Measurements from ENCODE around the gene TMEM222. TPM values are rescaled to one million over a fixed set of nuclear protein-coding genes. Genes with fewer than 3 reads are reported as not detected.

The TMEM222 gene
- polyA plus RNA-seq, 1 of the 3 experiments (the other 2 are of a cell fraction): 51.7 TPM

GRCh38 chr1:27302612-27303011 is 19.4 kb upstream of the TMEM222 start:
- WGBS (ENCODE audit: low lambda C conversion rate): 90% methylated on average over 1 of the region's 2 CpGs
- Histone ChIP-seq H3K79me2 (ENCODE audit: insufficient read depth) (no peaks in the 10 kb centered on the region), H3K36me3 (replicated peaks in 1 of 2; ENCODE audit: control insufficient read depth in 1 of 2, insufficient read depth in 2 of 2, low read length in 1 of 2) (peaks cover 3 to 27% of the 10 kb centered on the region in 2 experiments), H3K27me3 (ENCODE audit: insufficient read depth) (no peaks in the 10 kb centered on the region), H3K9ac (no peak overlapping the region), H3F3A (replicated peaks; ENCODE audit: insufficient read depth) (peaks cover 23% of the 10 kb centered on the region), H3K4me3 (ENCODE audit: low read depth in 2 of 2, low read length in 1 of 2) (no peak overlapping the region), H2AFZ (ENCODE audit: low read depth) (no peak overlapping the region), H3K9me2 (no peaks in the 10 kb centered on the region), H3K4me2 (no peak overlapping the region), H4K20me1 (ENCODE audit: insufficient read depth) (no peaks in the 10 kb centered on the region), H3K4me1 (ENCODE audit: control insufficient read depth in 1 of 2, insufficient read depth in 2 of 2, low read depth in 1 of 2, low read length in 1 of 2) (peaks cover 28 to 43% of the 10 kb centered on the region in 2 experiments), H3K27ac (ENCODE audit: low read depth in 2 of 2, low read length in 1 of 2) (no peak overlapping the region), H3K9me3 (no peaks in the 10 kb centered on the region)
- POLR2A ChIA-PET: interaction anchor here (1.3 kb wide), 1 partner anchor 64 kb away, joined by 3 read pairs; the partner anchor contains the start of gene MAP3K6
- DNase-seq: no peak
- TF ChIP-seq, protein P1, sequence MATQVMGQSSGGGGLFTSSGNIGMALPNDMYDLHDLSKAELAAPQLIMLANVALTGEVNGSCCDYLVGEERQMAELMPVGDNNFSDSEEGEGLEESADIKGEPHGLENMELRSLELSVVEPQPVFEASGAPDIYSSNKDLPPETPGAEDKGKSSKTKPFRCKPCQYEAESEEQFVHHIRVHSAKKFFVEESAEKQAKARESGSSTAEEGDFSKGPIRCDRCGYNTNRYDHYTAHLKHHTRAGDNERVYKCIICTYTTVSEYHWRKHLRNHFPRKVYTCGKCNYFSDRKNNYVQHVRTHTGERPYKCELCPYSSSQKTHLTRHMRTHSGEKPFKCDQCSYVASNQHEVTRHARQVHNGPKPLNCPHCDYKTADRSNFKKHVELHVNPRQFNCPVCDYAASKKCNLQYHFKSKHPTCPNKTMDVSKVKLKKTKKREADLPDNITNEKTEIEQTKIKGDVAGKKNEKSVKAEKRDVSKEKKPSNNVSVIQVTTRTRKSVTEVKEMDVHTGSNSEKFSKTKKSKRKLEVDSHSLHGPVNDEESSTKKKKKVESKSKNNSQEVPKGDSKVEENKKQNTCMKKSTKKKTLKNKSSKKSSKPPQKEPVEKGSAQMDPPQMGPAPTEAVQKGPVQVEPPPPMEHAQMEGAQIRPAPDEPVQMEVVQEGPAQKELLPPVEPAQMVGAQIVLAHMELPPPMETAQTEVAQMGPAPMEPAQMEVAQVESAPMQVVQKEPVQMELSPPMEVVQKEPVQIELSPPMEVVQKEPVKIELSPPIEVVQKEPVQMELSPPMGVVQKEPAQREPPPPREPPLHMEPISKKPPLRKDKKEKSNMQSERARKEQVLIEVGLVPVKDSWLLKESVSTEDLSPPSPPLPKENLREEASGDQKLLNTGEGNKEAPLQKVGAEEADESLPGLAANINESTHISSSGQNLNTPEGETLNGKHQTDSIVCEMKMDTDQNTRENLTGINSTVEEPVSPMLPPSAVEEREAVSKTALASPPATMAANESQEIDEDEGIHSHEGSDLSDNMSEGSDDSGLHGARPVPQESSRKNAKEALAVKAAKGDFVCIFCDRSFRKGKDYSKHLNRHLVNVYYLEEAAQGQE (IDR thresholded peaks at IDR 0.05; ENCODE audit: low read depth, low read length): no peak
- TF ChIP-seq ELF1 (IDR thresholded peaks at IDR 0.05) (no peak), GATA2 (CRISPR knock-in tag; IDR thresholded peaks at IDR 0.05) (no peak), ZBTB33 (IDR thresholded peaks at IDR 0.05; ENCODE audit: borderline replicate concordance, low read depth) (no peak), YY1 (IDR thresholded peaks at IDR 0.05; ENCODE audit: low read depth) (no peak), SIN3A (IDR thresholded peaks at IDR 0.05; ENCODE audit: borderline replicate concordance, low read depth, low read length) (no peak), FOSL2 (IDR thresholded peaks at IDR 0.05; ENCODE audit: borderline replicate concordance, low read depth) (no peak), RAD21 (IDR thresholded peaks at IDR 0.05; ENCODE audit: low read length) (no peak), MAX (IDR thresholded peaks at IDR 0.05; ENCODE audit: low read depth) (no peak), JUND (IDR thresholded peaks at IDR 0.05) (no peak), NFIC (IDR thresholded peaks at IDR 0.05; ENCODE audit: borderline replicate concordance) (no peak), FOXM1 (IDR thresholded peaks at IDR 0.05; ENCODE audit: low read depth) (no peak), EZH2phosphoT487 (IDR thresholded peaks at IDR 0.05; ENCODE audit: borderline replicate concordance, low read depth) (no peak), NRF1 (IDR thresholded peaks at IDR 0.05; ENCODE audit: low read depth, low read length) (no peak)
- TF ChIP-seq, protein P2, sequence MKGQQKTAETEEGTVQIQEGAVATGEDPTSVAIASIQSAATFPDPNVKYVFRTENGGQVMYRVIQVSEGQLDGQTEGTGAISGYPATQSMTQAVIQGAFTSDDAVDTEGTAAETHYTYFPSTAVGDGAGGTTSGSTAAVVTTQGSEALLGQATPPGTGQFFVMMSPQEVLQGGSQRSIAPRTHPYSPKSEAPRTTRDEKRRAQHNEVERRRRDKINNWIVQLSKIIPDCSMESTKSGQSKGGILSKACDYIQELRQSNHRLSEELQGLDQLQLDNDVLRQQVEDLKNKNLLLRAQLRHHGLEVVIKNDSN (IDR thresholded peaks at IDR 0.05; ENCODE audit: borderline replicate concordance, low read depth): no peak
- TF ChIP-seq, protein P3, sequence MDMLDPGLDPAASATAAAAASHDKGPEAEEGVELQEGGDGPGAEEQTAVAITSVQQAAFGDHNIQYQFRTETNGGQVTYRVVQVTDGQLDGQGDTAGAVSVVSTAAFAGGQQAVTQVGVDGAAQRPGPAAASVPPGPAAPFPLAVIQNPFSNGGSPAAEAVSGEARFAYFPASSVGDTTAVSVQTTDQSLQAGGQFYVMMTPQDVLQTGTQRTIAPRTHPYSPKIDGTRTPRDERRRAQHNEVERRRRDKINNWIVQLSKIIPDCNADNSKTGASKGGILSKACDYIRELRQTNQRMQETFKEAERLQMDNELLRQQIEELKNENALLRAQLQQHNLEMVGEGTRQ (IDR thresholded peaks at IDR 0.05; ENCODE audit: borderline replicate concordance, low read depth, low read length): no peak
- CTCF ChIA-PET: interaction anchor here (1.0 to 23.3 kb wide), 11 partner anchors 18 to 367 kb away, joined by 3 to 731 read pairs (median 40); partner anchors contain the start of genes CD164L2, GPR3, MAP3K6 and TMEM222

Measured in SK-N-SH (cell line).